ENCODE data around the gene ZDHHC11. TPM values are rescaled to one million over a fixed set of nuclear protein-coding genes. Genes with fewer than 3 reads are reported as not detected.
"Not testable (repeated sequence)": the region's sequence is repeated elsewhere in the genome, so short reads cannot be mapped to it uniquely, and the experiment has no call there.

The ZDHHC11 gene
- polyA plus RNA-seq, 6 donors from 2014 or later, result not detected

GRCh38 chr5:749101-749670, 101.6 kb downstream of the ZDHHC11 start:
- no peaks in the 10 kb centered on the region for H3K9me3 Mint-ChIP-seq
- no peak overlapping the region for H3K4me3 Mint-ChIP-seq
- ATAC-seq (ENCODE audit: low read depth in 2 of 2) (no peak), DNase-seq (no peak)
- no peak overlapping the region for H3K27ac Mint-ChIP-seq
- peaks cover 0 to 3% (median 0%) of the 10 kb centered on the region in 3 donors for H3K4me1 Mint-ChIP-seq
- H3K36me3 Mint-ChIP-seq, result no peaks in the 10 kb centered on the region
- H3K27me3 Mint-ChIP-seq, result no peaks in the 10 kb centered on the region

GRCh38 chr5:748011-748980, 102.5 kb downstream of the ZDHHC11 start:
- not testable (repeated sequence) for H3K9me3 Mint-ChIP-seq

GRCh38 chr5:747303-747844, 103.4 kb downstream of the ZDHHC11 start:
- DNase-seq; H3K27me3 Mint-ChIP-seq; H3K4me1 Mint-ChIP-seq; H3K4me3 Mint-ChIP-seq; H3K36me3 Mint-ChIP-seq; ATAC-seq (ENCODE audit: low read depth in 2 of 2); H3K9me3 Mint-ChIP-seq; H3K27ac Mint-ChIP-seq: not testable (repeated sequence)

More at GRCh38 chr5:748011-748980, 102.5 kb downstream of the ZDHHC11 start:
- not testable (repeated sequence) for H3K27me3 Mint-ChIP-seq; H3K4me1 Mint-ChIP-seq; H3K27ac Mint-ChIP-seq; ATAC-seq (ENCODE audit: low read depth in 2 of 2); DNase-seq; H3K36me3 Mint-ChIP-seq; H3K4me3 Mint-ChIP-seq

GRCh38 chr5:746258-746761, 104.5 kb downstream of the ZDHHC11 start:
- H3K4me1 Mint-ChIP-seq, result no peaks in the 10 kb centered on the region
- no peak overlapping the region for H3K4me3 Mint-ChIP-seq
- no peaks in the 10 kb centered on the region for H3K36me3 Mint-ChIP-seq
- H3K27me3 Mint-ChIP-seq, result no peaks in the 10 kb centered on the region
- H3K9me3 Mint-ChIP-seq, result no peaks in the 10 kb centered on the region
- ATAC-seq (ENCODE audit: low read depth in 2 of 2), result no peak
- no peak overlapping the region for H3K27ac Mint-ChIP-seq
- no peak for DNase-seq

Other genes with a start within 250 kb of the ZDHHC11 start
- 1 to 10 TPM in 5 of 6 donors, not detected in 1; 1.9 to 7.8 (median 2.9) TPM for gene CEP72, start 238.6 kb downstream of the ZDHHC11 start, polyA plus RNA-seq (ENCODE audit: low read depth in 6 of 6)
- gene TPPP, start 157.6 kb downstream of the ZDHHC11 start, polyA plus RNA-seq (ENCODE audit: low read depth in 6 of 6), result under 1 TPM in 1 of 6 donors, not detected in 5; 0.11 TPM
- not detected for gene ZDHHC11B, start 66.3 kb downstream of the ZDHHC11 start, polyA plus RNA-seq (ENCODE audit: low read depth in 6 of 6)
- 10 to 100 TPM in 4 of 6 donors, 1 to 10 TPM in 2; 5.6 to 16.2 (median 12.5) TPM for gene BRD9, start 41.8 kb upstream of the ZDHHC11 start, polyA plus RNA-seq (ENCODE audit: low read depth in 6 of 6)
- gene TRIP13, start 41.9 kb upstream of the ZDHHC11 start, polyA plus RNA-seq (ENCODE audit: low read depth in 6 of 6), result 1 to 10 TPM in 5 of 6 donors, not detected in 1; 1.2 to 3.1 (median 1.8) TPM
- gene NKD2, start 157.8 kb upstream of the ZDHHC11 start, polyA plus RNA-seq (ENCODE audit: low read depth in 6 of 6), result under 1 TPM in 1 of 6 donors, not detected in 5; 0.29 TPM